ENCODE results near the gene SH3RF3. TPM values are rescaled to one million over a fixed set of nuclear protein-coding genes. Genes with fewer than 3 reads are reported as not detected.

SH3RF3 gene
- total RNA-seq, 2 donors from 2014 or later = 1.5 to 1.8 TPM

GRCh38 chr2:109175350-109175678, 46.3 kb downstream of the SH3RF3 start:
- TF ChIP-seq, protein P1, sequence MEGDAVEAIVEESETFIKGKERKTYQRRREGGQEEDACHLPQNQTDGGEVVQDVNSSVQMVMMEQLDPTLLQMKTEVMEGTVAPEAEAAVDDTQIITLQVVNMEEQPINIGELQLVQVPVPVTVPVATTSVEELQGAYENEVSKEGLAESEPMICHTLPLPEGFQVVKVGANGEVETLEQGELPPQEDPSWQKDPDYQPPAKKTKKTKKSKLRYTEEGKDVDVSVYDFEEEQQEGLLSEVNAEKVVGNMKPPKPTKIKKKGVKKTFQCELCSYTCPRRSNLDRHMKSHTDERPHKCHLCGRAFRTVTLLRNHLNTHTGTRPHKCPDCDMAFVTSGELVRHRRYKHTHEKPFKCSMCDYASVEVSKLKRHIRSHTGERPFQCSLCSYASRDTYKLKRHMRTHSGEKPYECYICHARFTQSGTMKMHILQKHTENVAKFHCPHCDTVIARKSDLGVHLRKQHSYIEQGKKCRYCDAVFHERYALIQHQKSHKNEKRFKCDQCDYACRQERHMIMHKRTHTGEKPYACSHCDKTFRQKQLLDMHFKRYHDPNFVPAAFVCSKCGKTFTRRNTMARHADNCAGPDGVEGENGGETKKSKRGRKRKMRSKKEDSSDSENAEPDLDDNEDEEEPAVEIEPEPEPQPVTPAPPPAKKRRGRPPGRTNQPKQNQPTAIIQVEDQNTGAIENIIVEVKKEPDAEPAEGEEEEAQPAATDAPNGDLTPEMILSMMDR (conservative IDR thresholded peaks at IDR 0.05) = no peak
- Histone ChIP-seq H3K36me3 (ENCODE audit: control insufficient read depth, insufficient read depth, low read length) (no peaks in the 10 kb centered on the region), H3K4me1 (ENCODE audit: control insufficient read depth, insufficient read depth, low read length) (peaks cover 21% of the 10 kb centered on the region), H3K4me3 (ENCODE audit: low read length) (peak overlapping the region; percentile 54), H3K27ac (ENCODE audit: low read depth, low read length) (no peak overlapping the region), H3K9me3 (ENCODE audit: control insufficient read depth, low read length) (peaks cover 26% of the 10 kb centered on the region), H3K27me3 (ENCODE audit: control insufficient read depth, insufficient read depth, low read length, poor library complexity, severe bottlenecking) (no peaks in the 10 kb centered on the region), H3K9ac (ENCODE audit: extremely low read depth, low read length, poor library complexity, severe bottlenecking) (no peak overlapping the region)
- H3K27ac Mint-ChIP-seq = no peak overlapping the region
- DNase-seq = no peak
- H3K4me3 Mint-ChIP-seq = no peak overlapping the region
- peaks cover 35% of the 10 kb centered on the region for H3K4me1 Mint-ChIP-seq
- H3K27me3 Mint-ChIP-seq (ENCODE audit: insufficient read depth) = no peaks in the 10 kb centered on the region
- peaks cover 20% of the 10 kb centered on the region for H3K9me3 Mint-ChIP-seq
- no peaks in the 10 kb centered on the region for H3K36me3 Mint-ChIP-seq (ENCODE audit: low read depth)
- 88 to 89% methylated on average over 3 of the region's 3 CpGs for WGBS, 2 experiments (ENCODE audit: insufficient coverage in 1 of 2, insufficient read length in 1 of 2)

- Histone ChIP-seq H3K27ac (ENCODE audit: low read depth, low read length) (no peak overlapping the region), H3K27me3 (ENCODE audit: control insufficient read depth, insufficient read depth, low read length, poor library complexity, severe bottlenecking) (no peaks in the 10 kb centered on the region), H3K4me3 (ENCODE audit: low read length) (no peak overlapping the region), H3K4me1 (ENCODE audit: control insufficient read depth, insufficient read depth, low read length) (peaks cover 21% of the 10 kb centered on the region), H3K9me3 (ENCODE audit: control insufficient read depth, low read length) (peaks cover 30% of the 10 kb centered on the region), H3K36me3 (ENCODE audit: control insufficient read depth, insufficient read depth, low read length) (no peaks in the 10 kb centered on the region), H3K9ac (ENCODE audit: extremely low read depth, low read length, poor library complexity, severe bottlenecking) (no peak overlapping the region)
- H3K27me3 Mint-ChIP-seq (ENCODE audit: insufficient read depth) = peaks cover 1% of the 10 kb centered on the region
- peaks cover 32% of the 10 kb centered on the region for H3K4me1 Mint-ChIP-seq
- WGBS, 2 experiments (ENCODE audit: insufficient coverage in 1 of 2, insufficient read length in 1 of 2) = 31 to 40% methylated on average over 1 to 2 of the region's 2 CpGs
- no peak overlapping the region for H3K27ac Mint-ChIP-seq
- H3K4me3 Mint-ChIP-seq = no peak overlapping the region
- peaks cover 27% of the 10 kb centered on the region for H3K9me3 Mint-ChIP-seq
- H3K36me3 Mint-ChIP-seq (ENCODE audit: low read depth) = no peaks in the 10 kb centered on the region
- TF ChIP-seq, protein P1 (conservative IDR thresholded peaks at IDR 0.05) = no peak
- peak; percentile 47 for DNase-seq
These were observed 47.9 kb downstream of the SH3RF3 start for GRCh38 chr2:109176928-109177327.

- Mint-ChIP-seq H3K27ac (no peak overlapping the region), H3K9me3 (peaks cover 28% of the 10 kb centered on the region), H3K4me3 (no peak overlapping the region)
These were observed 48.6 kb downstream of the SH3RF3 start for GRCh38 chr2:109177635-109178034.

More at GRCh38 chr2:109177635-109178034, 48.6 kb downstream of the SH3RF3 start:
- Histone ChIP-seq H3K27ac (ENCODE audit: low read depth, low read length) (no peak overlapping the region), H3K9ac (ENCODE audit: extremely low read depth, low read length, poor library complexity, severe bottlenecking) (no peak overlapping the region), H3K4me3 (ENCODE audit: low read length) (no peak overlapping the region), H3K4me1 (ENCODE audit: control insufficient read depth, insufficient read depth, low read length) (peaks cover 17% of the 10 kb centered on the region), H3K36me3 (ENCODE audit: control insufficient read depth, insufficient read depth, low read length) (no peaks in the 10 kb centered on the region), H3K27me3 (ENCODE audit: control insufficient read depth, insufficient read depth, low read length, poor library complexity, severe bottlenecking) (no peaks in the 10 kb centered on the region), H3K9me3 (ENCODE audit: control insufficient read depth, low read length) (peaks cover 35% of the 10 kb centered on the region)
- peaks cover 1% of the 10 kb centered on the region for H3K27me3 Mint-ChIP-seq (ENCODE audit: insufficient read depth)
- TF ChIP-seq, protein P1 (conservative IDR thresholded peaks at IDR 0.05) = no peak
- H3K36me3 Mint-ChIP-seq (ENCODE audit: low read depth) = no peaks in the 10 kb centered on the region
- peaks cover 25% of the 10 kb centered on the region for H3K4me1 Mint-ChIP-seq
- no peak for DNase-seq
